Pons (tissue), 1 donor: ENCODE measurements around the gene GTPBP10.
"Not testable (repeated sequence)": the region's sequence is repeated elsewhere in the genome, so short reads cannot be mapped to it uniquely, and the experiment has no call there.

Experiments used
- DNase-seq: peaks from one replicate; pipeline ENCODE4 v3.0.0-alpha.2; 2016; ENCODE audit warnings: low spot score

Gene GTPBP10, protein sequence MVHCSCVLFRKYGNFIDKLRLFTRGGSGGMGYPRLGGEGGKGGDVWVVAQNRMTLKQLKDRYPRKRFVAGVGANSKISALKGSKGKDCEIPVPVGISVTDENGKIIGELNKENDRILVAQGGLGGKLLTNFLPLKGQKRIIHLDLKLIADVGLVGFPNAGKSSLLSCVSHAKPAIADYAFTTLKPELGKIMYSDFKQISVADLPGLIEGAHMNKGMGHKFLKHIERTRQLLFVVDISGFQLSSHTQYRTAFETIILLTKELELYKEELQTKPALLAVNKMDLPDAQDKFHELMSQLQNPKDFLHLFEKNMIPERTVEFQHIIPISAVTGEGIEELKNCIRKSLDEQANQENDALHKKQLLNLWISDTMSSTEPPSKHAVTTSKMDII

DNA sequence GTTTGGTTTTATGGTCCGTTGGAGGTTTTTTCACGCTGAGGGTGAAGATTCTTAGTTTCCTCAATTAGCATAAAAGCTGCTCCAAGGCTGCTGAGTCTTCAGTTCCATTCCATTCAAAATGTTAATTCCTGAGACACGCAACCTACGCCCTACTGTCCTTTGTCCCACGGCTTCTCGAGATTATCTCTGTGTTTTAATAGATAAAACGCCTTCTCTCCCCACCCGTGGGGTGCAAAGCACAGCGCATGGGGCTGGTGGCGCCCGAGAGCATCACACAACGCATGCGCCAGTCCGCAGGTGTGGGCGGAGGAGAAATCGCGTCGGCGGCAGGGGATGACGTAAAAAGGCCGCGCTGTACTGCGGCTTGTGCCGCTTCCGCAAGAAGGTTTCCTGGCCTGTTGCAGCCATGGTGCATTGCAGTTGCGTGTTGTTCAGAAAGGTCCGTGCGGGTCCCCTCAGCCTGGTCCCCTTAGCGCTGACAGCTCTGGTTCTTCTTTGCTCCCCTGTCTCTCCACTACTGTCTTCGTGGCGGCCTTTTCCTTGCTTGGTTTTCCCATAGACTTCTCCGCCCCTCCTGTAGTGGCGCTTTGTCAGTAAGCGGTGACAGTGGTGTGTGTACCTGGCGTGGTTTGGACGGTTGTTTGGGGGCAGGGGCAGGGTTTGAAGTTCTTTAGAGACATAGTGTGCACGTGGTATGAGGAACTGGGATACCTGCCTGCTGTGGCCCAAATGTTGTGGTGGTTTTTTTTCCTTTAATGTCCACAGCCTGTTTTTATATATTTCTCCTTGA lies at the start of gene GTPBP10:
Gene GTPBP10 (plus strand): TSS at position 381 of the 790 bp plus-strand sequence. CDS start 26 bp downstream, at position 407.
- DNase-seq: peak; percentile 94

DNA sequence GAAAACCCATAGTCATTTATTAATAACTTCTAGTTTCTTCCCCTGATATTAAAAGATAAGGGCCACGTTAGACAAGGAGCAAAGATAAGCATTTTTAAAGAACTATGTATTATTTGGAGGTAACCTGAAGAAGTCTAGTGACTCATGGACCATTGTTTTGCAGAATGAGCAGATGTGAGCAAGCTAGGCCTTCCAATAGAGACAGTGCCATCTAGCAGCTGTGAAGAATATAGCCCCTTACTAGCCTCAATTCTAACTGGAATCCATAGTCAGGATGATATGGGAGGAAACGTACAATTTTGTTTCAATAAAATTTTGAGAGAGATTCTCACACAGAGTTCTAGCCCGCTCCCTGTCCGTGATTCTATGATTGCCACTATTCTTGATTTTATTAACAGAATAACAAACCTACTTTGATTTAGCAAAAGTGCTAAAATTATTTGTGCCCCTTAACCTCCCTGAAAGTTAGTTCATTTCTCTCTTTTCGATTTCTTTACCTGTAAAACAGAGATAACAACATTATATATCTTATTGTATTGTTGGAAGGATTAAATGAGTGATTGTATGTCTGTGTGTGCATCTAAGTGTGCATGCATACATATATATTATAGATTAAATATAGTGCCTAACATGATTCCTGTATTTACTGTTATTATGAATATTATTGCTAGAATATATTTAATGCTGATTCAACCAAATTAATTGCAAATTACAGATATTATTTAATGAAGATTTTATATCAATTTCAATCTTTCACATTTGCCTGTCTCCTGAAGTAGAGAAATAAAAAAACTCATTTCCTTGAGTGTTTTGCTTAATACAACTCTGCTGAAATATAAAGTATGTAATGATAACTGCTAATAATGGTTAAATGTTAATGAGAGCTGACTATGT lies 48.1 kb upstream of the GTPBP10 start:
- DNase-seq: peak; percentile 57

DNA sequence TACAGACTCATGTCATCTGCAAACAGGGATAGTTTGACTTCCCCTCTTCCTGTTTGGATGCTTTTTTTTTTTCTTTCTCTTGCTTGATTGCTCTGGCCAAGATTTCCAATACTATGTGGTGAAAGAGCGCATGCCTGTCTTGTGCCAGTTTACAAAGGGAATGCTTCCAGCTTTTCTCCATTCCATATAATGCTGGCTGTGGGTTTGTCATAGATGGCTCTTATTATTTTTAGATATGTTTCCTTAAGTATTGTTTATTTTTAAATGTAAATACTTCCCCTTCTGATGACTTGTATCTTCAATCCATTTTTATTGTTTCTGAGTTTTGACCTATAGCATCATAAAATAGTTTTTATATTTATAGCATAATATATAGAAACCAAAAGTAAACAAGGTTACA lies 43.3 kb upstream of the GTPBP10 start:
- no peak for DNase-seq

DNA sequence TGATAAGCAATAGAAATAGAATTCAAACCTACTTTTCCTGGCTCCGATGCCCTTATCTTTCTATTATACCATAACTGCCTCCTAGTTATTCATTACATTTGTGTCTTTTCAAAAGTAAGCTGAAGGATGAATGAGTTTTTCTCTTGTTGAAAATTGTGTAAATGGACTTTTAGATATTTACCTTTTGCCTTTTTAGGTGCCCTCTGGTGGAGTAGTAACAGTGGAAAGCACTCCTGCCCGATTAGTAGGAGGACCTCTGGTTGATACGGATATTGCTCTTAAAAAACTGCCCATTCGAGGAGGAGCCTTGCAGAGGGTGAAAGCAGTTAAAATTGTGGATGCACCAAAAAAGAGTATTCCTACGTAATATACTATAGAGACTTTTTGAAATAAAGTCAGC lies 36.6 kb upstream of the GTPBP10 start:
- no peak for DNase-seq

DNA sequence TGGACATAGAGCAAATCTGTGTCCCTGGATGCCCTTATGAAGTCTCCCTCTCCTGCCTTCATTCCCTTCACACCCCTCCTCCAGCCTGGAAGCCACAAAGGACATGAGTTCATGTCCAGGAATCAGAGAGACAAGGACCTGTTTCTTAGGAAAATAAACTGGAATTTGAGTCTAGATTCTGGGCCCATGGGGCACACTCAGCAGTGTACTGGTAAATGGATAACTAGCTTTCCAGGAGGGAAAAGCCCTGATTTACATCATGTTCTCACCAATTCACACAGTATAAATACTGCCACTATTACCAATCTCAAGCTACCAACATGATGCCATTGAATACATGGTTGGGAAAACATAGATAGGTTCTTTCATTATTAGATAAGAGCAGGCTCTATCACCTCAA lies 35.3 kb upstream of the GTPBP10 start:
- no peak for DNase-seq

DNA sequence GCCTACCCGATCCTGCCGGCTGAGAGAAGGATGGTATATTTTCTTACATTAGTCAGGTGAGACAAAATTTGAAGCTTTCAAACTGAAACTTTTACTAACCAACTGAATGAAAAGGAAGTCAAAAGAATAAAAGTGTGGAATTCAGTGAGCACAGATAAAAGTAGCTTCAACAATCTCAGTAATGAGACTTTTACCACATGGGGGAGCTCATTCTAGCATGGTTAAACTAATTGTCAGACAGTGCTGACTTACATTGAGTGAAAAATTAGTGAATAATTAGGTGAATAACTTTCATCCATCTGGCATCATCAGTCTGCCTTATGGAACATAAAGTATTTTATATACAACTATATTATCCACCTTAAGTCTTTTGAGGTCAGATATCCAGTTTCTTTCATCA lies 33.8 kb upstream of the GTPBP10 start:
- peak; percentile 41 for DNase-seq

DNA sequence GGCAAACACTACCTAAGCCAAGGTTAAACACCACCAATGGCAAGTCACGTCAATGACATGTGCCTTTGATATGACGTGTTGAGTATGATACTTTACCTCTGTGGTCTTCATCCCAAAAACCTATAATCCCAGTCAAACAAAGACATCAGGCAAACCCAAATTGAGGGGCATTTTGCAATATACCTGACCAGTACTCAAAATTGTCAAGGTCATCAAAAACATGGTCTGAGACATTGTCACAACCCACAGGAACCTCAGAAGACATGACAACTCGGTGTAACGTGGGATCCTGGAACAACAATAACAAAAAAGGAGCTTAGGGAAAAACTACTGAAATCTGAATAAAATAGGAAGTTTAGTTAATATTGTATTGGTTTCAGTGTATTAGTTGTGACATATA lies 32.6 kb upstream of the GTPBP10 start:
- no peak for DNase-seq

DNA sequence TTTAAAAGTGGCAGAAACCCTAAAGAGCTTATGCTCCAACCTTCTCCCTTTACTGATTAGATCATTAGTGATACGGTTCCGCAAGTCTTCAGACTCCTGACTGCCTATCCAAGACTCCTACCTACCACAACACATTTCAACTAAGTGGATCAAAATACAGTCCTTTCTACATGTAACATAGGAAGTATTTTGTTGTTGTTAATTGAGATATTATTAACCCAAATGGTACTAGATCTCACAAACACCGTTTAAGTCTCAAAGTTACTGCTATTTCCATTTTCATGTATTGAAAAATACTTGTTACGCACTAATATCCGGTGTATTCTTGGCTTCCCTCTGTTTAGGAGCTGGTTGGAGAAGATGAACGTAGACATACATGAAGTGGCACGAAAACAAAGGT lies 26.5 kb upstream of the GTPBP10 start:
- DNase-seq: no peak

DNA sequence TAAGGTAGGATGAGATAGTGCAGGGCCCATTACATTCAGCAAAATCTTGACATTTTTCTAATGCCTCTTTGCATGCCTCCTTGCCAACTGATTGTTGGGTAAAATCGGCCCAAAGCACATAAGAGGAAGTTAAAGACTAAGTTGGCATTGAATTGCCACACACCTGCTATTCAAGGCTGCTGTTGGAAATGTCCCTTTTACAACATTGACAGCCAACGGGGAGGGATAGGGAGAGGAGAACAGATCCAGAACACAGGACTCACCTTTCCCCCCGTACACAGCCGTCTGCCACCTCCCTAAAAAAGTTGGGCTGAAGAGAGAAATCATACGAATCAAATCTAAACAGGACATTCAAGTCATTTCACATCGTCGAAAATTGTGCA lies 26.1 kb upstream of the GTPBP10 start:
- no peak for DNase-seq

DNA sequence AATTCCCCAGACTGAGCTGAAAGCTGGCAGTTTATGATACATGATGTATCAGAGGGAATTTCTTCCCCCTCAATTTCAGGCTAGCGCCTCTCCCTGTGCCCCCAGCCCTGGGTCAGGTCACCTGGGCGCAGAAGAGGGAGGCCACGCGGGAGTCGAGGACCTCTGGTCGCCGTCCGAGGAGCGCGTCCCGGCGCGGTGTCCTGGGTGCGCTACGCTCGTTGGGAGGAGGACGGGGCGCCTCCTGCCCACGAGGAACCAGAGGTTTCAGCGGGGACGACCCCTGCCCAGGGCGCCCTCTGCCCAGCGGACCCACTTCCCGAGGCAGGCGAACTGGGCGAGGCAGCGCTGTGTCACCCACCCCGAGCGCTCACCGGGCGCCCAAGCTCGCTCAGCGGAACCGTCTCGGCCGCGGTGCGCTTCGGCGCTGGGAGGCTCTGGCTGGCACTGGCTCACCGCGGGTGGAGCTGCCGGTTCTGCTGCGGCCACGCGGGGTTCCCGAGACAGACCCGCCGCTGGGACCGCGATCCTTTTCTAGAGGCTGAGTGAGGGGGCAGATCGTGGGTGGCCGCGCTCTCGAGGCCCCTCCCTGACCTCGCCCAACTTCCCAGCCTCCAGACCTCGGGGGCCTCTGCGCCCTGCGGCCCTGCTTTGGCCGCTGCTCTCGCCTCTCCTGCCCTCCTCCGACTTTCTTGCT lies 25.6 kb upstream of the GTPBP10 start, which contains the start of gene FAM237B:
Gene FAM237B (minus strand): TSS at position 504 of the 694 bp plus-strand sequence. CDS start 1,556 bp downstream, outside the sequence.
- DNase-seq: no peak

DNA sequence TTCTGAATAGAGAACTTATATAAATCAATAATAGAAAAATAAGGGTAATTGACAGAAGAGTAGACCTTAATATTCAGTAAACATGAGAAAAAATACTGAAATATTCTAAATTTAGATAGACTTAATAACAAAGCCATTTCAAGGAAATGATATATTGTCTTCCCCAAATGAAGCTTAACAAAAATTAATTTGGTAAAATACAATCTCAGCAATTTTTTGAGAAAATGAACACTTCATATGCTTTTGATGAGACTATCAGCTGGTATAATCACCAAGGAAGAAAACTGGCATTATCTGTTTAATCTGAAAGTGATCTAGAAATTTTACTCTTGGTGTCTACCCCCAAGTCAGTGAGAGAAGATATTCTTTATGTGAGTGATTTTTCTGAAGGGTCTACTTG lies 23.7 kb upstream of the GTPBP10 start:
- no peak for DNase-seq

DNA sequence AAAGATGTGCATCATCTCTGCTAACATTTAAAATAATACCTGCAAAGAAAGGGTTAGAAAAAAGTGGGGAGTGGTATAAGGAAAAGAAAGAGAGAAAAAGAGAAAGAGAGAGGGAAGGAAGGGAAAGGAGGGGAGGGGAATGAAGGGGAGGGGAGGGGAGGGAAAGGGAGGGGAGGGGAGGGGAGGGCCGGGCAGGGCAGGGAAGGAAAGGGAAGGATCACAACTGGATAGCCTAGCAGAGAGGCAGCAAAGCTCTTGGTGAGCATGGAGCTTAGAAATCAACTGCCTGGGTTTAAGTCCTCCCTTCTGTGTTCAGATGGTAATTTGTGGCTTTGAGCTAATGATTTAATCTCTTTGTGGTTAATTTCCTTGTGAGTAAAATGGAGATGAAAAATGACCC lies 20.0 kb upstream of the GTPBP10 start:
- DNase-seq: no peak

DNA sequence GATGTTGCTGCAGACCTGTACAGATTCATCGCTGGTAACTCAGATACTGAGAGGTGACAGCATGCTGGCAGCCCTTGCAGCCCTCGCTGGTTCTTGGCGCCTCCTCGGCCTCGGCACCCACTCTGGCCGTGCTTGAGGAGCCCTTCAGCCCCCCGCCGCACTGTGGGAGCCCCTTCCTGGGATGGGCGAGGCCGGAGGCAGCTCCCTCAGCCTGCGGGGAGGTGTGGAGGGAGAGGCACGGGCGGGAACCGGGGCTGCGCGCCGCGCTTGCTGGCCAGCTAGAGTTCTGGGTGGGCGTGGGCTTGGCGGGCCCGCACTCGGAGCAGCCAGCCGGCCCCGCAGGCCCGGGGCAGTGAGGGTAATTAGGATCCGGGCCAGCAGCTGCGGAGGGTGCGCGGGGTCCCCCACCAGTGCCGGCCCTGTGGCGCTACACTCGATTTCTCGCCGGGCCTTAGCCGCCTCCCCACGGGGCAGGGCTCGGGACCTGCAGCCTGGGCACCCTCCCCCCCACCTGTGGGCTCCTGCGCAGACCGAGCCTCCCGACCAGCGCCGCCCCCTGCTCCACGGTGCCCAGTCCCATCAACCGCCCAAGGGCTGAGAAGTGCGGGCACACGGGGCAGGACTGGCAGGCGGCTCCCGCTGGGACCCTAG lies 12.2 kb upstream of the GTPBP10 start:
- DNase-seq: no peak

DNA sequence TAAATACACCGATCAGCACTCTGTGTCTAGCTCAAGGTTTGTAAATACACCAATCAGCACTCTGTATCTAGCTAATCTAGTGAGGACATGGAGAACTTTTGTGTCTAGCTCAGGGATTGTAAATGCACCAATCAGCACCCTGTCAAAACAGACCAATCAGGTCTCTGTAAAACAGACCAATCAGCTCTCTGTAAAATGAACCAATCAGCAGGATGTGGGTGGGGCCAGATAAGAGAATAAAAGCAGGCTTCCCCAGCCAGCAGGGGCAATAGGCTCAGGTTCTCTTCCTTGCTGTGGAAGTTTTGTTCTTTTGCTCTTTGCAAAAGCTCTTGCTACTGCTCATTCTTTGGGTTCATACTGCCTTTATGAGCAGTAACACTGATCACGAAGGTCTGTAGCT lies 11.6 kb upstream of the GTPBP10 start:
- not testable (repeated sequence) for DNase-seq

DNA sequence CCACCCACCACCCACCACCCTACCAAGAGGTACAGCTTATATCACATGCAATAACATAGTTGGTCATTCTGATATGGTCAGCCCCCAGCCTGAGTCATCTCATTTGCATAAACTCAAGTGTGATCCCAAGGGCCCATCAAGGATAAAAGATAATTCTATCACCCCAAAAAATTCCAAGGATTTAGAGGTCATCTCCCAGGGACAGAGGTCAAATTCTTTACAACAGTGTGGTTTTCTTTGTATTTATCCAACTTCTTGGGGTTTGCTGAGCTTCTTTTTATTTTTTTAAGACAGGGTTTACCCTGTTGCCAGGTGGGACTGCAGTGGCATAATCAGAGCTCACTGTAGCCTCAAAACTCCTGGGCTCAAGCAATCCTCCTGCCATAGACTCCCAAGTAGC lies 9.4 kb upstream of the GTPBP10 start:
- no peak for DNase-seq

DNA sequence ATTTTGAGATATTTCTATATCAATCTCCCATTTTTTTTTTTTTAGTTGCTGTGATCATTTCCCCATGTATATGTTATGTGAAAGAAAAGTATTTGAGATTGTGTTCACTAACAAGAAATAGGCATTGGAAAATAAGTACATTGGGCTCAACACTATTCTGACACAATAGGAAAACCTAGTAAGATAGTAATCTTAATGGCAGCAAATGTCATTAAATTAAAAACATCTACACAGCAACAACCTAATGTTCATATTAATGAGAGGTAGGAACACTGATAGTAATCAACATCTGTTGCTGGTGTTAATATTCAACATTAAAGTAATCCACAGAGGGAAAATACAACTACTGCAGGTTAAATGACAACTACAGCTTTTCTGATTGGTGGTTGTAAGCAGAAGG lies 1.5 kb upstream of the GTPBP10 start:
- DNase-seq: no peak

DNA sequence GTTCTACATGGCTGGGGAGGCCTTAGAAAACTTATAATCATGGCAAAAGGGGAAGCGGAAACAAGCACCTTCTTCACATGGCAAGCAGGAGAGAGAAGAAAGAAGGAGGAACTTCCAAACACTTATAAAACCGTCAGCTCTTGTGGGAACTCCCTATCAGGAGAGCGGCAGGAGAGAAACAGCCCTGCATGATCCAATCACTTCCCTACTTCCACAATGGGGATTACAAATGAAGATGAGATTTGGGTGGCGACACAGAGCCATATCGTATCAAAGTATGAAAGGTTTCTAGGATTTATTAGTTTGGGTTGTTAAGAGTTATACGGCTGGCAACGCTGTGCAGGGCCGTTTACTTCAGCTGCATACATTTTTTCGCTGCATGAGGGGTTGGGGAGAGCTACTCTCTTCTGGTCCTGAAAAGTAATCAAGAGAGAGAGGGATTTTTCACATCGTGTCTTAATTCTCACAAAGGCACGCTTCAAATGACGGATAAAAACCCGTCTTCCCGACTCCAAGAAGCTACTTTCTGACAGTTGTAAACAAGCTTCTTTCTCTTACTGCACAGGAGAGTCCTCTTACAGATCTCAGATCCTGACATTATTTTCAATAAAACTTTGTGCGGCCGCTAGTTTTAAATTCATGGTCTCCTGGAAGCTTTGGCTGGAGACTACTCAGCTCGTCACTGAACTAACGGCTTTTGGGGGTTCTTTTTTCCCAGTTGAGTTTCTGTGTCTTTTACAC lies 751 bp upstream of the GTPBP10 start:
- peak; percentile 44 for DNase-seq

DNA sequence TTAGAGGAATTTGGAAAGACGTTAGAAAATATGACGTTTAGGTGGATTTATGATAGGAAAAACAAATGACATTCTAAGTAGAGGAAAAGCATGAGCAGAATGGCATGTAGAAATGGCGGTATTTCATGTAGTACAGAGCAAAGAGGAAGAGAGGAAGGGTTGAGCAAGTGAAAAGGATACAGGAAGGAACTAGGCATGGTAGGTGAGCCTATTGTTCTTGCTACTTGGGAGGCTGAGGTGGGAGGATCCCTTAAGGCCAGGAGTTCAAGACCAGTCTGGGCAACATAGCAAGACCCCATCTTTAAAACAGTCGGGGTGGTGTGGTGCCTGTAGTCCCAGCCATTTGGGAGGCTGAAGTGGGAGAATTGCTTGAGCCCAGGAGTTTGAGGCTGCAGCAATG lies 1.2 kb downstream of the GTPBP10 start:
- DNase-seq: no peak

DNA sequence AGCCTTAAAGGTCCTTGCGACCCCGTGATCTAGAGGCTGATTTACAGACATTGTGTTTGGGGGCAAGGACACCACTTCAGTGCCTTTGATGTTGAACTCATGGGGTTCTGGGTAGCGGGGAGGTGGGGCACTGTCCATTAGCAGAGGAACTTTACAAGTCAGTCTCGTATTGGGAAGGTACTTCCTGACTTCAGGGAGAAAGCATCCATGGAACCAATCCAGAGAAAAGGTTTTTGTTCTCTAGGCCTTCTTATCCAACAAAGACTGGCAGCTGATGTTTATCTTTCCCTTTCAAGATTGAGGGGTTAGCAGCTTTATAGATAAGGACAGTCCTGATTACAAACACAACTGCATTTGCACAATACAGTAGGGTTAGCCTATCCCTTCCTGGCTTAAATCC lies 2.8 kb downstream of the GTPBP10 start:
- no peak for DNase-seq

DNA sequence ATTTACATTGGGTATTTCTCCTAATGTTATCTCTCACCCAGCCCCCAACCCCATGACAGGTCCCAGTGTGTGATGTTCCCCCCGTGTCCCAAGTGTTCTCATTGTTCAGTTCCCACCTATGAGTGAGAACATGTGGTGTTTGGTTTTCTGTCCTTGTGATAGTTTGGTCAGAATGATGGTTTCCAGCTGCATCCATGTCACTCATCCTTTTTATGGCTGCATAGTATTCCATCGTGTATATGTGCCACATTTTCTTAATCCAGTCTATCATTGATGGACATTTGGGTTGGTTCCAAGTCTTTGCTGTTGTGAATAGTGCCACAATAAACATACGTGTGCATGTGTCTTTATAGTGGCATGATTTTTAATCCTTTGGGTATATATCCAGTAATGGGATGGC lies 3.5 kb downstream of the GTPBP10 start:
- not testable (repeated sequence) for DNase-seq
